ENCODE measurements around the gene APOLD1. TPM values are rescaled to one million over a fixed set of nuclear protein-coding genes. Genes with fewer than 3 reads are reported as not detected.
"Not testable (repeated sequence)": the region's sequence is repeated elsewhere in the genome, so short reads cannot be mapped to it uniquely, and the experiment has no call there.

APOLD1 gene
- total RNA-seq, 2 donors from 2014 or later = 38.4 to 70.7 TPM

DNA sequence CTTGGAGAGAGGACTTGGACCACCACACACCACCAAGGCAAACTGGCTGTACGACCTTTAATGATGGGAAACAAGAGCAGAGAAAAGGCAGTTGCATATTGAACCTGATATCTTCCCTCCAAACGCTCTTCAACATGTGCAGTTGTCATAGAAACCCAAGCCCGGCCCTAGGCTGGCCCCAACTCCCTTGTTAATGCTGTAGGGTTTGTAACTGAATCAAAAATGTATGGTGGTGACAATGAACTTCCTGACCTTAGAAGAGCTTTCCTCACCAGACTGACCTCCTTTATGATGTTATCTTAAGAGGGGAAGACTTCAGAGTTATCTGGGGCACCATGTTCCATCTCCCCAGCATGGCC, 12.3 kb downstream of the APOLD1 start:
- Histone ChIP-seq H3K36me3 (no peaks in the 10 kb centered on the region), H3K27ac (no peak overlapping the region), H3K4me1 (ENCODE audit: control insufficient read depth in 1 of 2, low read depth in 2 of 2) (peaks cover 0 to 4% of the 10 kb centered on the region in 2 donors), H3K9me3 (no peaks in the 10 kb centered on the region), H3K27me3 (replicated peaks; ENCODE audit: insufficient read depth) (no peaks in the 10 kb centered on the region), H3K4me3 (no peak overlapping the region)
- TF ChIP-seq, protein P1, sequence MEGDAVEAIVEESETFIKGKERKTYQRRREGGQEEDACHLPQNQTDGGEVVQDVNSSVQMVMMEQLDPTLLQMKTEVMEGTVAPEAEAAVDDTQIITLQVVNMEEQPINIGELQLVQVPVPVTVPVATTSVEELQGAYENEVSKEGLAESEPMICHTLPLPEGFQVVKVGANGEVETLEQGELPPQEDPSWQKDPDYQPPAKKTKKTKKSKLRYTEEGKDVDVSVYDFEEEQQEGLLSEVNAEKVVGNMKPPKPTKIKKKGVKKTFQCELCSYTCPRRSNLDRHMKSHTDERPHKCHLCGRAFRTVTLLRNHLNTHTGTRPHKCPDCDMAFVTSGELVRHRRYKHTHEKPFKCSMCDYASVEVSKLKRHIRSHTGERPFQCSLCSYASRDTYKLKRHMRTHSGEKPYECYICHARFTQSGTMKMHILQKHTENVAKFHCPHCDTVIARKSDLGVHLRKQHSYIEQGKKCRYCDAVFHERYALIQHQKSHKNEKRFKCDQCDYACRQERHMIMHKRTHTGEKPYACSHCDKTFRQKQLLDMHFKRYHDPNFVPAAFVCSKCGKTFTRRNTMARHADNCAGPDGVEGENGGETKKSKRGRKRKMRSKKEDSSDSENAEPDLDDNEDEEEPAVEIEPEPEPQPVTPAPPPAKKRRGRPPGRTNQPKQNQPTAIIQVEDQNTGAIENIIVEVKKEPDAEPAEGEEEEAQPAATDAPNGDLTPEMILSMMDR (IDR thresholded peaks at IDR 0.05) = no peak
- DNase-seq (ENCODE audit: low spot score) = no peak
- ATAC-seq (ENCODE audit: insufficient number of reproducible peaks, low FRiP score, low read depth) = no peak

DNA sequence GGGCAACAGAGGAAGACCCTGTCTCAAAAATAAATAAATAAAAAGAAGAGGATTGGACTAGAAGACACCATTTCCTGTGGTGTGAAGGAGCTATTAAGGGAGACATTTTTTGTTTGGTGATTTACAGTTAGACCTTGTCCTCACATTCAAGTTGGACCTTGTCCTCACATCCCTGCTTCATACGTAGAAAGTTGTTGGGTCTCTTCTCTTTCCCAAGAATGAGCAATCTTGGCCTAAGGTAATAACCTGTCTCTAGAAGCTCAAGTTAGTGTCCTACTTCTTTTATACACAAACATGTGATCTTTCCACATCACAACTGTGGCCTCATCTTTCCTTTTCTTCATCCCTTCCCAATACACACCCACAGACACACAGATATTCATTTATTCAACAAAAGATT, 13.0 kb downstream of the APOLD1 start:
- Histone ChIP-seq H3K36me3 (no peaks in the 10 kb centered on the region), H3K9me3 (no peaks in the 10 kb centered on the region), H3K27me3 (replicated peaks; ENCODE audit: insufficient read depth) (no peaks in the 10 kb centered on the region), H3K4me3 (no peak overlapping the region), H3K4me1 (ENCODE audit: control insufficient read depth in 1 of 2, low read depth in 2 of 2) (peaks cover 3 to 7% of the 10 kb centered on the region in 2 donors), H3K27ac (no peak overlapping the region)
- ATAC-seq (ENCODE audit: insufficient number of reproducible peaks, low FRiP score, low read depth) (no peak), DNase-seq (ENCODE audit: low spot score) (no peak)
- TF ChIP-seq, protein P1 (IDR thresholded peaks at IDR 0.05) = no peak

- TF ChIP-seq, protein P1 (IDR thresholded peaks at IDR 0.05) = no peak
- ATAC-seq (ENCODE audit: insufficient number of reproducible peaks, low FRiP score, low read depth) = no peak
- Histone ChIP-seq H3K9me3 (no peaks in the 10 kb centered on the region), H3K27me3 (replicated peaks; ENCODE audit: insufficient read depth) (no peaks in the 10 kb centered on the region), H3K4me1 (ENCODE audit: control insufficient read depth in 1 of 2, low read depth in 2 of 2) (peaks cover 3 to 7% of the 10 kb centered on the region in 2 donors), H3K27ac (no peak overlapping the region), H3K4me3 (no peak overlapping the region), H3K36me3 (no peaks in the 10 kb centered on the region)
- DNase-seq (ENCODE audit: low spot score) = no peak
These were observed 13.9 kb downstream of the APOLD1 start for GRCh38 chr12:12799163-12799920.

- H3K27me3 ChIP-seq (replicated peaks; ENCODE audit: insufficient read depth) = no peaks in the 10 kb centered on the region
- no peak for DNase-seq (ENCODE audit: low spot score)
- no peak for ATAC-seq (ENCODE audit: insufficient number of reproducible peaks, low FRiP score, low read depth)
- peaks cover 3 to 7% of the 10 kb centered on the region in 2 donors for H3K4me1 ChIP-seq (ENCODE audit: control insufficient read depth in 1 of 2, low read depth in 2 of 2)
- H3K9me3 ChIP-seq = no peaks in the 10 kb centered on the region
- H3K27ac ChIP-seq = no peak overlapping the region
- no peak overlapping the region for H3K4me3 ChIP-seq
- no peaks in the 10 kb centered on the region for H3K36me3 ChIP-seq
- TF ChIP-seq, protein P1 (IDR thresholded peaks at IDR 0.05) = no peak
These were observed 15.1 kb downstream of the APOLD1 start for GRCh38 chr12:12800406-12801180.

DNA sequence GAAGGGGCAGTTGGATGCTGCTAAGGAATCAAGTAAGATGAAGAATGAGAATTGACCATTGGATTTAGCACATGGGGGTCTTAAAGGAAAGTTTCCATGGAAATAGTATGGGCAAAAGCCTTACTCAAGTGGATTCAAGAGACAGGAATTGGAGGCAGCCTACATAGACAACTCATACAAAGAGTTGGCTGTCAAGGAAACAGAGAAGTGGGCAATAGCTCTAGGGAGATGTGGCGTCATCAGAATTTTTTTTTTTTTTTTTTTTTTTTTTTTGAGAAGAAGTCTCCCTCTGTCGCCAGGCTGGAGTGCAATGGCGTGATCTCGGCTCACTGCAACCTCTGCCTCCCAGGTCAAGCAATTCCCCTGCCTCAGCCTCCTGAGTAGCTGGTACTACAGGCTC, 16.2 kb downstream of the APOLD1 start:
- H3K9me3 ChIP-seq; ATAC-seq (ENCODE audit: insufficient number of reproducible peaks, low FRiP score, low read depth); DNase-seq (ENCODE audit: low spot score): not testable (repeated sequence)

More for the DNA sequence above, 16.2 kb downstream of the APOLD1 start:
- not testable (repeated sequence) for H3K36me3 ChIP-seq; H3K4me1 ChIP-seq (ENCODE audit: control insufficient read depth in 1 of 2, low read depth in 2 of 2); H3K4me3 ChIP-seq; H3K27ac ChIP-seq; H3K27me3 ChIP-seq (replicated peaks; ENCODE audit: insufficient read depth)
